Activated naive CD8-positive, alpha-beta T cell treated with anti-CD3 and anti-CD28 coated beads, Interleukin-2, amount 10 ng/mL, durations not matched to agents 7 days and 5 days (primary cell): ENCODE data around the gene GGT5. TPM values are rescaled to one million over a fixed set of nuclear protein-coding genes. Genes with fewer than 3 reads are reported as not detected.
"Not testable (repeated sequence)": the region's sequence is repeated elsewhere in the genome, so short reads cannot be mapped to it uniquely, and the experiment has no call there.

Source experiments
- ATAC-seq: fragments of 150-1000 bp; cut with Tn5 transposase; one replicate; pipeline ENCODE4 v1.10.0; 2021; ENCODE audit warnings: low read depth, moderate library complexity
- POLR2A ChIA-PET: fragments of 350-600 bp; sonication (Branson Sonifier 250); formaldehyde crosslinking; loops from one replicate; lab custom pipeline; 2021; ENCODE audit warnings: antibody characterized with exemption; lab: Charles Lee
- DNase-seq: peaks from one replicate; pipeline ENCODE4 v3.0.0; 2021
- H3K27ac Mint-ChIP-seq: one replicate; pipeline ENCODE4 v1.8.0; 2022; ENCODE audit warnings: mild to moderate bottlenecking, mixed read lengths
- H3K27me3 Mint-ChIP-seq: one replicate; pipeline ENCODE4 v1.8.0; 2022; ENCODE audit warnings: mild to moderate bottlenecking, moderate library complexity, mixed read lengths
- H3K36me3 Mint-ChIP-seq: one replicate; pipeline ENCODE4 v1.8.0; 2021; ENCODE audit warnings: mild to moderate bottlenecking, mixed read lengths
- H3K4me1 Mint-ChIP-seq: one replicate; pipeline ENCODE4 v1.8.0; 2021; ENCODE audit warnings: mixed read lengths
- H3K4me3 Mint-ChIP-seq: one replicate; pipeline ENCODE4 v1.8.0; 2022; ENCODE audit warnings: mild to moderate bottlenecking, moderate library complexity, mixed read lengths
- H3K9me3 Mint-ChIP-seq: one replicate; pipeline ENCODE4 v1.8.0; 2021; ENCODE audit warnings: mixed read lengths
- total RNA-seq, 2 experiments: library from RNA; stranded (reverse); gene quantifications; one replicate each; pipeline ENCODE4 v1.2.3, GENCODE V29; 2021

Gene GGT5
- total RNA-seq, 2 experiments from 2014 or later, result 0.11 TPM; not detected in 1

DNA sequence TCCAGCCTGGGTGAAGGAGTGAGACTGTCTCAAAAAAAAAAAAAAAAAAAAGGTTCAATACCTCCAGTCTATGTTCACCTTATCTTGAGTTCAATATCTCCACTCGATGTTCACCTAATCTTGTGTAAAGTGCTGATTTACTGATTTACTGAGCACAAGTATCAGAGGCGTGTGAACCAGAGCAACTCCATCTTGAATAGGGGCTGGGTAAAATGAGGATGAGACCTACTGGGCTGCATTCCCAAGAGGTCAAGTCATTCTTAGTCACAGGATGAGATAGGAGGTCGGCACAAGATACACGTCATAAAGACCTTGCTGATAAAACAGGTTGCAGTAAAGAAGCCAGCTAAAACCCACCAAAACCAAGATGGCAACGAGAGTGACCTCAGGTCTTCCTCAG, 41.0 kb downstream of the GGT5 start:
- H3K27me3 Mint-ChIP-seq, H3K4me3 Mint-ChIP-seq, ATAC-seq, POLR2A ChIA-PET, H3K36me3 Mint-ChIP-seq, DNase-seq, H3K9me3 Mint-ChIP-seq: not testable (repeated sequence)
- peak overlapping the region; percentile 11 for H3K27ac Mint-ChIP-seq
- H3K4me1 Mint-ChIP-seq, result peaks cover 38% of the 10 kb centered on the region

DNA sequence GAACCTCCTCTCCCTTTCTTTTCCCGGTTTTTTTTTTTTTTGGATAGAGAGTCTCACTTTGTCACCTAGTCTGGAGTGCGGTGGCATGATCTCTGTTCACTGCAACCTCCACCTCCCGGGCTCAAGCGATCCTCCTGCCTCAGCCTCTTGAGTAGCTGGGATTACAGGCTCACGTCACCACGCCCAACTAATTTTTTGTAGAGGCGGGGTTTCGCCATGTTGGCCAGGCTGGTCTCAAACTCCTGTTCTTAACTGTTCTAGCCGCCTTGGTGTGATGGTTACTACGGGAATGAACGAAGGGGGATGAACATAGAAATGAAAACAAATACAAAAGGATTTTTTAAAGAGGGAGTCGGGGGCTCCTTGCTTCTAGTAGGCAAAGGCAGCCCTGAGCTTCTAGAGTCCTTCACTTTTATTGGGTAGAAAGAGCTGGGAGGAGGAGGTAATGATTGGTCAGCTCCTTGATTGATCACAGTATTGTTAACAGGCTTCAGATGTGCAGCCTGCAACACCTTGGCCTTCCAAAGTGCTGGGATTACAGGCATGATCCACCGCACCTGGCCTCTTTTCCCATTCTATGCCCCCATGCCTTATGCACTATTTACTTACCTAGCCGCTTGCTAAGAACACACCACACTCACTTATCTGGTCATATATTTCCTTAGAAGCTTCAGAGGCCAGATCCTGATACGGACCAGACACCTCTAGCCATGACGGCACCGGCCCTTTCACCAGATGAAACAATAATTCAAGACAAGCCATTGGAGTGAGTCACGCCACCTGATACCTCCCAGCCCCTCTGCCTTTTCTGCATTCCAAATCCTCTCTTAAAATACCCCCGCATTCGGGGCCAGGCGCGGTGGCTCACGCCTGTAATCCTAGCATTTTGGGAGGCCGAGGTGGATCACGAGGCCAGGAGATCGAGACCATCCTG, 42.9 kb downstream of the GGT5 start:
- no peak overlapping the region for H3K4me3 Mint-ChIP-seq
- peaks cover 4% of the 10 kb centered on the region for H3K27me3 Mint-ChIP-seq
- POLR2A ChIA-PET, result interaction anchor here (0.7 kb wide), 1 partner anchor 45 kb away, joined by 4 read pairs; no protein-coding TSS in a partner anchor
- peaks cover 3% of the 10 kb centered on the region for H3K9me3 Mint-ChIP-seq
- DNase-seq (no peak), ATAC-seq (no peak)
- peaks cover 37% of the 10 kb centered on the region for H3K4me1 Mint-ChIP-seq
- peaks cover 8% of the 10 kb centered on the region for H3K36me3 Mint-ChIP-seq
- no peak overlapping the region for H3K27ac Mint-ChIP-seq

GRCh38 chr22:24200619-24201212, 44.2 kb downstream of the GGT5 start:
- H3K27me3 Mint-ChIP-seq, result peaks cover 4% of the 10 kb centered on the region
- peak overlapping the region; percentile 31 for H3K27ac Mint-ChIP-seq
- DNase-seq, result no peak
- H3K4me3 Mint-ChIP-seq, result no peak overlapping the region
- peaks cover 37% of the 10 kb centered on the region for H3K4me1 Mint-ChIP-seq
- POLR2A ChIA-PET, result no interaction called here
- peaks cover 4% of the 10 kb centered on the region for H3K9me3 Mint-ChIP-seq
- H3K36me3 Mint-ChIP-seq, result peaks cover 8% of the 10 kb centered on the region
- no peak for ATAC-seq

DNA sequence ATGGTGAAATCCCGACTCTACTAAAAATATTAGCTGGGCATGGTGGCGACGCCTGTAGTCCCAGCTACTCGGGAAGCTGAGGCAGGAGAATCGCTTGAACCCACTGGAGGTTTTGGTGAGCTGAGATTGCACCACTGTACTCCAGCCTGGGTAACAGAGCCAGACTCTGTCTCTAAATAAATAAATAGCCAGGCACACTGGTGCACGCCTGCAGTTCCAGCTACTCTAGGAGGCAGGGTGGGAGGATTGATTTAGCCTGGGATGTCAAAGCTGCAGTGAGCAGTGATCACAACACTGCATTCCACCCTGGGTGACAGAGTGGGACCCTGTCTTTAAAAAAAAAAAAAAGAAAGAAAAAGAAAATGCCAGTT, 46.2 kb downstream of the GGT5 start:
- peak overlapping the region; percentile 65 for H3K4me3 Mint-ChIP-seq
- peaks cover 29% of the 10 kb centered on the region for H3K4me1 Mint-ChIP-seq
- DNase-seq, result no peak

GRCh38 chr22:24191893-24192292, 53.0 kb downstream of the GGT5 start:
- no peak for ATAC-seq
- Mint-ChIP-seq H3K27ac (no peak overlapping the region), H3K36me3 (peaks cover 3% of the 10 kb centered on the region), H3K4me3 (no peak overlapping the region), H3K27me3 (no peaks in the 10 kb centered on the region), H3K4me1 (peaks cover 11% of the 10 kb centered on the region), H3K9me3 (peaks cover 2% of the 10 kb centered on the region)
- no peak for DNase-seq
- POLR2A ChIA-PET, result no interaction called here

More for the DNA sequence above, 46.2 kb downstream of the GGT5 start:
- POLR2A ChIA-PET, result interaction anchor here (0.7 to 1.8 kb wide), 4 partner anchors 9 to 44 kb away, joined by 3 to 15 read pairs (median 6); no protein-coding TSS in a partner anchor
- Mint-ChIP-seq H3K27me3 (peaks cover 4% of the 10 kb centered on the region), H3K36me3 (peaks cover 5% of the 10 kb centered on the region), H3K27ac (peak overlapping the region; percentile 88), H3K9me3 (peaks cover 2% of the 10 kb centered on the region)
- ATAC-seq, result no peak

DNA sequence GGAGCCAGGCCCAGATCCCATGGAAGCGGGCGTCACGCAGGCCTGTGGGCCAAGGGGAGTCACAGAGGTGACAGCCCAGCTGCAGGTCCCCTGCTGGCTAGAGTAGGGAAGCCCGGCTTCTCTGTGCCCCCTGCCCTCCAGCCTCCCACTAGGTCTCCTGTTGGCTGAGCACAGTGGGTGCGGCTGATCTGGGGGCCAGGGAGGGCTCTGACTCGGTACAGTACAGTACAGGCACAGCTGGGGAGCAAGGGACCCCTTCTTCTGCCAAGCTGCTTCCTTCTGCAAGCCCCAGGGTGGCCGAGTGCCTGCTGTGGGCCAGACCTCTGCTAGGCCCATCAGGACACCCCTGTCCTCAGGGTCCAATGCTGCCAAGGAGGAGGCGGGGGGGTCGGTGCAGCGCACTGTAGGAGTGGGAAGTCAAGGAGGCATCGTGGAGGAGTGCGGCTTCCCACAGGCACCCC, 53.5 kb downstream of the GGT5 start:
- no peak overlapping the region for H3K27ac Mint-ChIP-seq
- no peaks in the 10 kb centered on the region for H3K27me3 Mint-ChIP-seq
- POLR2A ChIA-PET, result no interaction called here
- H3K4me3 Mint-ChIP-seq, result no peak overlapping the region
- DNase-seq (peak; percentile 34), ATAC-seq (no peak)
- peaks cover 10% of the 10 kb centered on the region for H3K4me1 Mint-ChIP-seq
- H3K36me3 Mint-ChIP-seq, result peaks cover 3% of the 10 kb centered on the region
- H3K9me3 Mint-ChIP-seq, result peaks cover 1% of the 10 kb centered on the region

- H3K27ac Mint-ChIP-seq, result peak overlapping the region; percentile 70
Measured at GRCh38 chr22:24190596-24191208, 54.2 kb downstream of the GGT5 start.

DNA sequence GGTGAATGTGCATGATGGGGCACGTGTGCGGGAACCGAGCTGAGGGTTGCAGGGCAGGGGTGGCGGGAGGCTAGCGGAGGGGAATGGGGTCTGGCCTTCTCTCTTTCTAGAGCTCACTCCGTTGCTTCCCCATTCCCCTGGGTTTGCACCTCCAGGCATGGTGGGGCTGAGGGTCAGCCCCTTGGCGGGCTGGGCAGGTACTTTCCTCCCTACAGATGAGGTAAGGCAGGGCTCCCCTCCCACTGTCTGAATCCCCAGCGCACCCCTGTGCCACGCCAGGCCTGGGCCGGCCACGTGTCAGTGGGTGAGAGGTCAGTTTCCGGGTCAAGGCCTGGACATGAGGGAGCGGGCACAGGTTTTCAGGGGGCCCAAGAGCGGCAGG, 54.7 kb downstream of the GGT5 start:
- Mint-ChIP-seq H3K27me3 (no peaks in the 10 kb centered on the region), H3K4me3 (no peak overlapping the region), H3K4me1 (peaks cover 3% of the 10 kb centered on the region), H3K27ac (peak overlapping the region; percentile 72), H3K9me3 (peaks cover 1% of the 10 kb centered on the region), H3K36me3 (peaks cover 3% of the 10 kb centered on the region)
- POLR2A ChIA-PET, result interaction anchor here (0.9 kb wide), 1 partner anchor 57 kb away, joined by 3 read pairs; no protein-coding TSS in a partner anchor
- DNase-seq (no peak), ATAC-seq (no peak)

More at GRCh38 chr22:24190596-24191208, 54.2 kb downstream of the GGT5 start:
- H3K4me3 Mint-ChIP-seq, result no peak overlapping the region
- H3K4me1 Mint-ChIP-seq, result peaks cover 4% of the 10 kb centered on the region
- no peaks in the 10 kb centered on the region for H3K27me3 Mint-ChIP-seq
- POLR2A ChIA-PET, result interaction anchor here (0.9 kb wide), 1 partner anchor 57 kb away, joined by 3 read pairs; no protein-coding TSS in a partner anchor
- ATAC-seq (no peak), DNase-seq (no peak)
- peaks cover 3% of the 10 kb centered on the region for H3K36me3 Mint-ChIP-seq
- H3K9me3 Mint-ChIP-seq, result peaks cover 1% of the 10 kb centered on the region

DNA sequence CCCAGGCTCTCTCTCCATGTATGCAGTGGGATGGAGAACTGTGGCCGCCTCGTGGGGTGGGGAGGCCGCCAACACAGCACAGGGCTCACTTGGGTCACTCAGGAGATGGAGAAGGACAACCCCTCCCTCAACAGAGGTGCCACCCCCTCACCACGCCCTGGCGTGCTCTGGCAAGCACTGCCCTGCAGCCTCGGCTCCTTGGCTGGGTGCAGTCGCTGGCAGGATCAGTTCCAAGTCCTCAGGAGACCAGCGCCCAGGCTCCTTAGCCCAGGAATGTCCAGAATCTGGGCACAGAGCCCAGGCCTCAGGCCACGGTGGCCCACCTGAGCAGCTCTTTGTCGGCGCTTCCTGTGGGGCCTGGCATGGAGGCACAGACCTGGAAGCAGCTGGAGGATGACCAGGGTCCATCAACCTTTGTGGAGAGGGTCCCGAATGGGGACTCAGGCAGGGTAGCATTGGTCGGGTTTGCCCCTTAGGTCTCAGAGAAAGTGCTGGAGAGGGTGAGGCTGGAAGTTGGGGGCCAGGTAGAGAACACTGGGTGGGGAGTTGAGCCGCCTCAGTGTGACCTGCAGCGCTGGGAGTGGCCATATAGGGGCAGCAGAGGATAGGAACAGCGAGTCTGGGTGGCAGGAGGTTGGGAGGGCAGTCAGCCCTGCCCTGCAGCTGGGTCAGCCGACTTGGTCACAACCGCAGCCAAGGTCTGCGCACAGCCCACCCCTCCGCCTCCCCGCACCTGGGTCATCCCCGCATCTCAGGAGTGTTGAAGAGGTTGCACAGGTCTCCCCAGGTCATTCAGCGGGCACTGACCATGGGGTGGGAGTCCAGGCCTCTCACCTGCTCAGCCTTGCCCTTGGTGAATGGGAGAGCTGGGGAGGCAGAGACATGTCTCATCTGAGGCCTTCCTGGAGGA, 55.4 kb downstream of the GGT5 start:
- DNase-seq (peak; percentile 77), ATAC-seq (peak; percentile 79)
- H3K4me1 Mint-ChIP-seq, result peaks cover 3% of the 10 kb centered on the region
- H3K4me3 Mint-ChIP-seq, result no peak overlapping the region
- peak overlapping the region; percentile 72 for H3K27ac Mint-ChIP-seq
- H3K9me3 Mint-ChIP-seq, result peaks cover 1% of the 10 kb centered on the region
- H3K27me3 Mint-ChIP-seq, result no peaks in the 10 kb centered on the region
- H3K36me3 Mint-ChIP-seq, result peaks cover 3% of the 10 kb centered on the region
- POLR2A ChIA-PET, result interaction anchor here (0.9 kb wide), 1 partner anchor 58 kb away, joined by 3 read pairs; no protein-coding TSS in a partner anchor

GRCh38 chr22:24188705-24189248, 56.1 kb downstream of the GGT5 start:
- POLR2A ChIA-PET, result no interaction called here
- Mint-ChIP-seq H3K27me3 (no peaks in the 10 kb centered on the region), H3K36me3 (peaks cover under 1% of the 10 kb centered on the region), H3K4me1 (peaks cover 3% of the 10 kb centered on the region), H3K27ac (no peak overlapping the region), H3K9me3 (no peaks in the 10 kb centered on the region), H3K4me3 (no peak overlapping the region)
- ATAC-seq, result no peak
- DNase-seq, result no peak

DNA sequence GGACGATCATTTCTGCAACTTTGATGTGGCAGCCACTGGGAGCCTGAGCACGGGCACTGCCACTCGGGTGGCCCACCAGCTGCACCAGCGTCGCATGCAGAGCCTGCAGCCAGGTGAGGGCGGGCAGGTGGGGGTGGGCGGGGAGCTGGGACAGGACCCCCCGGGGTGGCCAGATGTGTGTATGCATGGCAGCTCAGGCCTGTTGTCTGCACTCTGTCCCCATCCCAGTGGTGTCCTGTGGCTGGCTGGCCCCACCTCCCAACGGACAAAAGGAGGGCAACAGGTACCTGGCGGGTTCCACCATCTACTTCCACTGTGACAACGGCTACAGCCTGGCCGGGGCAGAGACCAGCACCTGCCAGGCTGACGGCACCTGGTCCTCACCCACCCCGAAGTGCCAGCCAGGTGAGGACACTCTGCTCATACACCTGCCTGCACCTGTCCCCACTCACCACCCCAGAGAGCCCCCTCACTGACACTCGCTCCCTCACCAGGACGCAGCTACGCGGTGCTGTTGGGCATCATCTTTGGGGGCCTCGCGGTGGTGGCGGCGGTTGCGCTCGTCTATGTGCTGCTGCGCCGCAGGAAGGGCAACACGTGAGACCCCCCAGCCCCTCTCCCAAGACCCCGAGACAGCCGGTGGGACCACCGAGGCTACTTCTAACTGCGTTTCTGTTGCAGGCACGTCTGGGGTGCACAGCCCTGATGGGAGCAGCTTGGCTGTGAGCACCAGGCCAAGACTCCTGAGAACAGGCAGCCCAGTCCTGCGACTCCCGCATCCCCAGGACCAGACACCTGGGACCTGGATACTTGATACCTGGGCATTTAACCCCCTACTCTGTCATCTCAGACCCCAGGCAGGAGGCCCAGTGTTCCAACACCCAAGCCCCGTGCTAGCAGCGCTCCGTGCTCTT, 56.9 kb downstream of the GGT5 start:
- DNase-seq, result peak; percentile 29
- POLR2A ChIA-PET, result no interaction called here
- H3K4me1 Mint-ChIP-seq, result peaks cover 3% of the 10 kb centered on the region
- H3K27me3 Mint-ChIP-seq, result no peaks in the 10 kb centered on the region
- no peak overlapping the region for H3K27ac Mint-ChIP-seq
- H3K36me3 Mint-ChIP-seq, result no peaks in the 10 kb centered on the region
- no peak for ATAC-seq
- H3K9me3 Mint-ChIP-seq, result no peaks in the 10 kb centered on the region
- no peak overlapping the region for H3K4me3 Mint-ChIP-seq
